ENCODE data around the gene EFNB1. TPM values are rescaled to one million over a fixed set of nuclear protein-coding genes. Genes with fewer than 3 reads are reported as not detected.

Gene EFNB1
- total and polyA plus RNA-seq, 2 donors (not counting 1 experiment from before 2014, with no cell fraction given), result 1.5 to 3.2 TPM

DNA sequence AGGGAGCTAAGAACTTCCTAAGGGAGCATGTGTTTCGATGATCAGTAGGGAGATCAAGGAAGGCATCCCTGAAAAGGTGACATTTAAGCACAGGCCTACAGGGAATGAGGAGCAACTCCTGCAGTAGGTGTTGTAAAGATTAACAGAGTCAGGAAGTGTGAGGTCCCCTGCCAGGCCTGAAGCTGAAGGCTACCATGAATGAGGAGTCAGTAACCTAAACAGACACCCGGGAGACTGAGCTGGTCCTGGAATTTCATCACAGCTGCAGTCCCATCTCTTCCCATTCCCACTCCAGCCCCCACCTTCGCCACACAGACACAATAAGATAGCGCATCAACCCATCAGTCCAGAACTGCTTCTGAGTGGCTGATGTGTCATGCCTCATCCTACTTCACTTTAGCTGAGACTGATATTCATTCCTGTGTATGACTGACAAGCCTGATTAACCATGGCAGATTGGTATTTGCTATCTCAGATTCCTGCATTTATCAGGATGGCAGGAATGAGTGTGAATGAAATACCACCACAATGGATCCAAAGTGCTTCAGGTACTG is 27.0 kb upstream of the EFNB1 start:
- no peak for TF ChIP-seq EZH2 (IDR thresholded peaks at IDR 0.05; ENCODE audit: borderline replicate concordance, insufficient read depth, low read depth, low read length, poor library complexity, severe bottlenecking)
- no peak for TF ChIP-seq CTCF (IDR thresholded peaks at IDR 0.05)
- Histone ChIP-seq H3K4me3 (ENCODE audit: control extremely low read depth in 1 of 5, extremely low read depth in 1 of 5, insufficient read depth in 1 of 5, low read depth in 2 of 5, low read length in 4 of 5) (no peak overlapping the region), H3K27ac (ENCODE audit: low read length in 2 of 2) (no peak overlapping the region), H3K4me1 (ENCODE audit: control insufficient read depth in 2 of 2, insufficient read depth in 2 of 2, low read length in 2 of 2) (no peaks in the 10 kb centered on the region), H2AFZ (ENCODE audit: insufficient read depth, low read depth, low read length, poor library complexity, severe bottlenecking) (no peak overlapping the region), H3K9me3 (ENCODE audit: control extremely low read depth in 1 of 3, control insufficient read depth in 2 of 3, insufficient read depth in 1 of 3, low read length in 2 of 3) (peaks cover 0 to 7% (median 0%) of the 10 kb centered on the region in 3 donors), H4K20me1 (ENCODE audit: control insufficient read depth, insufficient read depth, low read length, poor library complexity, severe bottlenecking) (no peaks in the 10 kb centered on the region), H3K79me2 (ENCODE audit: control insufficient read depth, insufficient read depth, low read length) (no peaks in the 10 kb centered on the region), H3K36me3 (replicated peaks in 1 of 2; ENCODE audit: control extremely low read depth in 1 of 2, control insufficient read depth in 1 of 2, extremely low read depth in 1 of 2, insufficient read depth in 2 of 2, low read length in 1 of 2) (no peaks in the 10 kb centered on the region), H3K9ac (ENCODE audit: low read length) (no peak overlapping the region), H3K4me2 (replicated peaks; ENCODE audit: low read depth, low read length, poor library complexity, severe bottlenecking) (no peak overlapping the region), H3K27me3 (replicated peaks in 1 of 4; ENCODE audit: control extremely low read depth in 1 of 4, control insufficient read depth in 3 of 4, insufficient read depth in 4 of 4, low read length in 3 of 4) (no peaks in the 10 kb centered on the region)
- Mint-ChIP-seq H3K9me3 (ENCODE audit: insufficient read depth) (peaks cover 2% of the 10 kb centered on the region), H3K27ac (no peak overlapping the region), H3K27me3 (peaks cover 3% of the 10 kb centered on the region), H3K4me1 (no peaks in the 10 kb centered on the region), H3K4me3 (no peak overlapping the region)
- POLR2A ChIA-PET, result no interaction called here
- no peak for DNase-seq
- no peak for ATAC-seq (ENCODE audit: low read depth)
- intact Hi-C loops (cut with micrococcal nuclease), result no loop called here
- CTCF ChIA-PET, result no interaction called here
- WGBS (ENCODE audit: insufficient coverage), result 60% methylated on average over 1 of the region's 4 CpGs

GRCh38 chrX:68807818-68808217 is 21.0 kb upstream of the EFNB1 start:
- no peak for ATAC-seq (ENCODE audit: low read depth)
- Histone ChIP-seq H3K9ac (ENCODE audit: low read length) (no peak overlapping the region), H3K79me2 (ENCODE audit: control insufficient read depth, insufficient read depth, low read length) (no peaks in the 10 kb centered on the region), H3K4me3 (ENCODE audit: control extremely low read depth in 1 of 5, extremely low read depth in 1 of 5, insufficient read depth in 1 of 5, low read depth in 2 of 5, low read length in 4 of 5) (no peak overlapping the region), H4K20me1 (ENCODE audit: control insufficient read depth, insufficient read depth, low read length, poor library complexity, severe bottlenecking) (no peaks in the 10 kb centered on the region), H3K36me3 (replicated peaks in 1 of 2; ENCODE audit: control extremely low read depth in 1 of 2, control insufficient read depth in 1 of 2, extremely low read depth in 1 of 2, insufficient read depth in 2 of 2, low read length in 1 of 2) (no peaks in the 10 kb centered on the region), H2AFZ (ENCODE audit: insufficient read depth, low read depth, low read length, poor library complexity, severe bottlenecking) (no peak overlapping the region), H3K9me3 (ENCODE audit: control extremely low read depth in 1 of 3, control insufficient read depth in 2 of 3, insufficient read depth in 1 of 3, low read length in 2 of 3) (no peaks in the 10 kb centered on the region), H3K27me3 (replicated peaks in 1 of 4; ENCODE audit: control extremely low read depth in 1 of 4, control insufficient read depth in 3 of 4, insufficient read depth in 4 of 4, low read length in 3 of 4) (peaks cover 0 to 4% (median 0%) of the 10 kb centered on the region in 4 experiments), H3K4me2 (replicated peaks; ENCODE audit: low read depth, low read length, poor library complexity, severe bottlenecking) (no peak overlapping the region), H3K4me1 (ENCODE audit: control insufficient read depth in 2 of 2, insufficient read depth in 2 of 2, low read length in 2 of 2) (no peaks in the 10 kb centered on the region), H3K27ac (ENCODE audit: low read length in 2 of 2) (no peak overlapping the region)
- POLR2A ChIA-PET, result no interaction called here
- Mint-ChIP-seq H3K27ac (no peak overlapping the region), H3K4me1 (no peaks in the 10 kb centered on the region), H3K9me3 (ENCODE audit: insufficient read depth) (no peaks in the 10 kb centered on the region), H3K4me3 (no peak overlapping the region), H3K27me3 (peaks cover 11% of the 10 kb centered on the region)
- WGBS (ENCODE audit: insufficient coverage), result 50% methylated on average over 2 of the region's 3 CpGs
- TF ChIP-seq CTCF (IDR thresholded peaks at IDR 0.05) (no peak), EZH2 (IDR thresholded peaks at IDR 0.05; ENCODE audit: borderline replicate concordance, insufficient read depth, low read depth, low read length, poor library complexity, severe bottlenecking) (no peak)
- DNase-seq, result no peak
- intact Hi-C loops (cut with micrococcal nuclease), result no loop called here
- CTCF ChIA-PET, result no interaction called here
